GM21390 (cell line): ENCODE data around the gene COX4I2.

Source experiments
- ATAC-seq: cut with Tn5 transposase; IDR thresholded peaks from one replicate; pipeline ENCODE4 v1.9.1; 2021; ENCODE audit not compliant: unreplicated experiment

COX4I2 gene

DNA sequence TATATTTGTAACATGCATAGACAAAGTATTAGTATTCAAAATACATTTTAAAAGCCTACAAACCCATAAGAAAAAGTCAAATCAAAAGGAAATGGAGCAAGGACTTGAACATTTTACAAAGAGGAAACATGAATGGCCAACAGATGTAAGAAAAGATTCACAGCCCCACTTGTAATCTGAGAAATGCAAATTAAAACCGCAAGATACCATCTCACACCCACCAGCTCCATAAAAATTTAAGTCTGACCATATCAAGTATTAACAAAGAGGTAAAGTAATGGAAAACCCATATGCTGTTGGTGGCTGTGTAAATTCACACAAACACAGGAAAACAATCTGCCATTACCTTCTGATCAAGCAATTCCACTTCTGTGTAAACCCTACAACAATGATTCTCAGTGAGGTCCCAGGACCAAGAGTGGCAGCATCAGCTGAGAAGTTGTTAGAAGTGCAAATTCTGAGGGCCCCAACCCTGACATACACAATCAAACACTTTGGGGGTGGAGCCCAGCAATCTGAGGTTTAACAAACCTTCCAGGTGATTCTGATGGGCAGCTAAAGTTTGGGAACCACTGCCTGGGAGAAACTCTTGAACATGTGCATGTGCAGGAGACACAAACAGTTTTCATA is 54.0 kb downstream of the COX4I2 start:
- peak; percentile 62 for ATAC-seq

DNA sequence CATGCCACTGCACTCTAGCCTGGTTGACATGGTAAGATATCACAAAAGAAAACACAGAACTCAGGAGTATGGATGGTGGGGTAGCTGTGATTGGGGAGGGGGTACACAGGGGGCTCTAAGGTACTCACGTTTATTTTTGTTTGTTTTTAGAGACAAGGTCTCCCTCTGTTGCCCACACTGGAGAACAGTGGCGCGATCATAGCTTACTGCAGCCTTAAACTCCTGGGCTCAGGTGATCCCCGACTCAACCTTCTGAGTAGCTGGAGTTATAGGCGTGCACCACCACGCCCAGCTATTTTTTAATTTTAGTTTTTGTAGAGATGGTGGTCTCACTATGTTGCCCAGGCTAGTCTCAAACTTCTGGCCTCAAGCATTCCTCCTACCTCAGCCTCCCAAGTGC is 55.7 kb downstream of the COX4I2 start:
- ATAC-seq = no peak

GRCh38 chr20:31693987-31694661 is 56.4 kb downstream of the COX4I2 start:
- ATAC-seq = no peak
